UCSD-AML1 (cell line): ENCODE measurements around the gene CDH19.

Source experiments
- DNase-seq: peaks from one replicate; lab custom pipeline; 2025; ENCODE audit not compliant: unreplicated experiment; lab: John Stamatoyannopoulos, UW

The CDH19 gene

GRCh38 chr18:66603941-66604627, at the start of gene CDH19:
CDH19 (minus strand) TSS chr18:66604090; CDS start chr18:66572204, 31,886 bp downstream.
- no peak for DNase-seq

- no peak for DNase-seq
These were observed 43.8 kb upstream of the CDH19 start for GRCh38 chr18:66647671-66648070.

- no peak for DNase-seq
These were observed 42.7 kb upstream of the CDH19 start for GRCh38 chr18:66646609-66647008.

GRCh38 chr18:66645983-66646382, 42.1 kb upstream of the CDH19 start:
- no peak for DNase-seq

- no peak for DNase-seq
These were observed 37.2 kb upstream of the CDH19 start for GRCh38 chr18:66641056-66641455.

GRCh38 chr18:66640431-66640830, 36.5 kb upstream of the CDH19 start:
- peak; percentile 23 for DNase-seq

- DNase-seq = no peak
These were observed 35.2 kb upstream of the CDH19 start for GRCh38 chr18:66638856-66639629.

- DNase-seq = no peak
These were observed 31.5 kb upstream of the CDH19 start for GRCh38 chr18:66635342-66635741.

- DNase-seq = no peak
These were observed 28.9 kb upstream of the CDH19 start for GRCh38 chr18:66632756-66633155.

GRCh38 chr18:66630831-66631230, 26.9 kb upstream of the CDH19 start:
- DNase-seq = no peak

GRCh38 chr18:66623821-66624220, 19.9 kb upstream of the CDH19 start:
- no peak for DNase-seq

GRCh38 chr18:66621816-66622576, 18.1 kb upstream of the CDH19 start:
- DNase-seq = no peak

- peak; percentile 16 for DNase-seq
These were observed 12.7 kb upstream of the CDH19 start for GRCh38 chr18:66616523-66616983.

GRCh38 chr18:66615176-66615575, 11.3 kb upstream of the CDH19 start:
- DNase-seq = no peak

- DNase-seq = no peak
These were observed 3.7 kb upstream of the CDH19 start for GRCh38 chr18:66607632-66608031.

GRCh38 chr18:66601649-66602048, 2.2 kb downstream of the CDH19 start:
- no peak for DNase-seq

- no peak for DNase-seq
These were observed 4.7 kb downstream of the CDH19 start for GRCh38 chr18:66599190-66599589.

GRCh38 chr18:66587430-66587829, 16.5 kb downstream of the CDH19 start:
- DNase-seq = no peak

- no peak for DNase-seq
These were observed 21.7 kb downstream of the CDH19 start for GRCh38 chr18:66582211-66582610.

GRCh38 chr18:66575263-66575662, 28.6 kb downstream of the CDH19 start:
- DNase-seq = no peak

- DNase-seq = no peak
These were observed 32.0 kb downstream of the CDH19 start for GRCh38 chr18:66571845-66572244.

GRCh38 chr18:66566616-66567015, 37.3 kb downstream of the CDH19 start:
- DNase-seq = no peak
